PFSK-1 (cell line): Measurements from ENCODE around the gene NUP214.

Experiments
- FOXP2 ChIP-seq: optimal IDR thresholded peaks from 2 replicates; pipeline ENCODE3; 2011; ENCODE audit warnings: borderline replicate concordance, control low read depth, inconsistent platforms; ENCODE audit not compliant: insufficient read depth; ENCODE audit errors: extremely low read length, extremely low read depth
- POLR2AphosphoS5 ChIP-seq: IDR thresholded peaks from 2 replicates; pipeline ENCODE4 v1.6.1; 2012; ENCODE audit warnings: low read depth, mild to moderate bottlenecking, control low read depth, low read length, moderate library complexity
- SIN3A ChIP-seq: IDR thresholded peaks from 2 replicates; pipeline ENCODE4 v1.6.1; 2012; ENCODE audit warnings: mild to moderate bottlenecking, low read length, moderate library complexity, borderline replicate concordance; ENCODE audit not compliant: insufficient read depth
- TAF1 ChIP-seq: IDR thresholded peaks from 2 replicates; pipeline ENCODE4 v1.6.1; 2012; ENCODE audit warnings: low read length, control low read depth, borderline replicate concordance; ENCODE audit not compliant: insufficient read depth
- TF ChIP-seq, protein P1 (sequence below), 2 experiments: IDR thresholded peaks; 2 replicates each; pipeline versions ENCODE4 v1.6.1 to v1.8.0; 2011 to 2012; ENCODE audit warnings: low read depth in 2 of 2, low read length in 2 of 2, control low read depth in 1 of 2, inconsistent platforms in 1 of 2, mild to moderate bottlenecking in 1 of 2, moderate library complexity in 1 of 2; ENCODE audit not compliant: insufficient read depth in 1 of 2

NUP214 gene

DNA sequence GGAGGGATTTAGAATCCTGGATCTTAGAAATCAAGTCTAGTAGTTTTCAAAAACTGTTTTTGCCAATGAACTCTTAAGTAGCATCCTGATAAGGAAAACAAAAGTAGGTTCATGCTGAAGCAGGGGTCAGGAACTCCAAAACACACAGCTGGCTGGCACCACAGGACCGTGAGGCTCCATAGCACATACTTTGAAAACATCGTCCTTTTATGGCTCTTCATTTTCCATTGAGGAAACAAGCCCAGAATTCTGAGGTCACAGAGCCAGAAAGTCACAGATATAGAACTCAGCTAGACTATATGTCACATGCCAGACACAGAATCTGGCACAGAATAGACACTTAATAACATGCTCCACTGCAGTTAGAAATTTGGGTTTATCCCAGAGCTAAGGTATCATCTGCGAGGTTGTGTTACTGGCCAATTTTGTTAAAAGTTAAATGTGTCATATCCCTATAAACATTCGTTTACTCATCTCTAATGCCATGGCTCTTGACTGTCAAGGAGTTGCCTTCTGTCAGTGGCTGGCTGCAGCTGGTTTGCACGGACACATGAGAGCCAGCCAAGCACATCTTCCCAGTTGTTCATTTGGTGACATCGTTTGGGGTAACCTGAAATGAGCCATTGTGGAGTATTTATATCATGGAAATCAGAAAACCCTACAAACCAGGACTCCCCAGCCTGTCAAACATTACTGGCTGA, 92.1 kb downstream of the NUP214 start:
- no peak for TF ChIP-seq TAF1
- no peak for TF ChIP-seq POLR2AphosphoS5
- TF ChIP-seq, protein P1, sequence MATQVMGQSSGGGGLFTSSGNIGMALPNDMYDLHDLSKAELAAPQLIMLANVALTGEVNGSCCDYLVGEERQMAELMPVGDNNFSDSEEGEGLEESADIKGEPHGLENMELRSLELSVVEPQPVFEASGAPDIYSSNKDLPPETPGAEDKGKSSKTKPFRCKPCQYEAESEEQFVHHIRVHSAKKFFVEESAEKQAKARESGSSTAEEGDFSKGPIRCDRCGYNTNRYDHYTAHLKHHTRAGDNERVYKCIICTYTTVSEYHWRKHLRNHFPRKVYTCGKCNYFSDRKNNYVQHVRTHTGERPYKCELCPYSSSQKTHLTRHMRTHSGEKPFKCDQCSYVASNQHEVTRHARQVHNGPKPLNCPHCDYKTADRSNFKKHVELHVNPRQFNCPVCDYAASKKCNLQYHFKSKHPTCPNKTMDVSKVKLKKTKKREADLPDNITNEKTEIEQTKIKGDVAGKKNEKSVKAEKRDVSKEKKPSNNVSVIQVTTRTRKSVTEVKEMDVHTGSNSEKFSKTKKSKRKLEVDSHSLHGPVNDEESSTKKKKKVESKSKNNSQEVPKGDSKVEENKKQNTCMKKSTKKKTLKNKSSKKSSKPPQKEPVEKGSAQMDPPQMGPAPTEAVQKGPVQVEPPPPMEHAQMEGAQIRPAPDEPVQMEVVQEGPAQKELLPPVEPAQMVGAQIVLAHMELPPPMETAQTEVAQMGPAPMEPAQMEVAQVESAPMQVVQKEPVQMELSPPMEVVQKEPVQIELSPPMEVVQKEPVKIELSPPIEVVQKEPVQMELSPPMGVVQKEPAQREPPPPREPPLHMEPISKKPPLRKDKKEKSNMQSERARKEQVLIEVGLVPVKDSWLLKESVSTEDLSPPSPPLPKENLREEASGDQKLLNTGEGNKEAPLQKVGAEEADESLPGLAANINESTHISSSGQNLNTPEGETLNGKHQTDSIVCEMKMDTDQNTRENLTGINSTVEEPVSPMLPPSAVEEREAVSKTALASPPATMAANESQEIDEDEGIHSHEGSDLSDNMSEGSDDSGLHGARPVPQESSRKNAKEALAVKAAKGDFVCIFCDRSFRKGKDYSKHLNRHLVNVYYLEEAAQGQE (IDR thresholded peaks at IDR 0.05; ENCODE audit: insufficient read depth in 1 of 2, low read depth in 2 of 2, low read length in 2 of 2): no peak
- TF ChIP-seq SIN3A: no peak
- no peak for TF ChIP-seq FOXP2

DNA sequence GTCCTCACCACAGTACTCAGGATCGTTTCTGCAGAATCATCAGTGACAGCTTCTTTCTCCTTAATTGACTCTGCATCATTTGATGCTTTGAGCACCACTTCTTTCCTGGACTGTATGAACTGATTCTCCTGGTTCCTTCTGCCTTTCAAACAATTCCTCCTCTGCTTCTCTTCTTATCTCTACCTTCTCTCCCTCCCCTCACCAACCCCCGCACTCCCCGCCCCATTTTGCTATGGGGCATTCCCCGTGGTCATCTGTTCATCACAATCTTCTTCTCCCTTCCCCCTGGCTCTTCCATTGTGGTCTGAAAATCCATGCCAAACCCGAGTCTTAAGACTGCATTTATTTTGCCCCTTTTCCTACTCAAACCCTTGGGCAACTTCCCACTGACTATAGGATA, 93.0 kb downstream of the NUP214 start:
- TF ChIP-seq FOXP2 (no peak), POLR2AphosphoS5 (no peak)

DNA sequence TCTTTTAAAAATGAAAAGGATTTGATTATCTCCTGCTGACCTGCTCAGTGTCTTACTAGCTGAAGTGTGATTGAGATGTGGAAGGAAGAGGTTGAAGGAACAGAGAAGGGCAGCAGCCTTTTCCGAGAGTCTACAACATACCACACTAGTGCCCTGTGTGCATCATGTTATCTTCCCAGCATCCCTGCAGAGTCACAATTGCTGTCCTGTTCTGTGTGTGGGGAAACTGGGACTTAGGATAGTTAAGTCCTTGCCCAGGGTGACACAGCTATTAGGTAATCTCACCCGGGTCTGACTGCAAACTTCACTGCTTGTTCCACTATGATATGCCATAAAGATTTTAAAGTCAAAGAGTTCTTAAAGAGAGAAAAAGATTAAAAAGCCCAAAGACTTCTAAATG, 95.1 kb downstream of the NUP214 start:
- TF ChIP-seq TAF1 (no peak), SIN3A (no peak), POLR2AphosphoS5 (no peak)
- TF ChIP-seq, protein P1 (IDR thresholded peaks at IDR 0.05; ENCODE audit: insufficient read depth in 1 of 2, low read depth in 2 of 2, low read length in 2 of 2): no peak

DNA sequence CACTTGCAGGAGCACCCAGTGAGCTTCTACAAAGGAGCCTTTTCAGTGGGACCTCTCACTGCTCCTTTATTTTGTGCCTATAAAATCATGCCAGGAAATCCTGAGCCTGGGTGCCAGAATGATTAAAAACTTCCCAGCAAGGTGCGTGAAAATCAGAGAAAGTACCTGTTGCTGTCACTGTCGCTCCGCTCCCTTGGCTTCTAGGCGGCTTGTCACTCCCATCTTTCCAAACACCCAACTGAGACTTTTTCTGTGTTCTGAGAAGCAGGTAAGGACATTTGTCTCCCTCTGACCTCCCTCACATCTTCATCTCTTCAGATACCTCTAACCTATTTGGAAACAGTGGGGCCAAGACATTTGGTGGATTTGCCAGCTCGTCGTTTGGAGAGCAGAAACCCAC, 97.1 kb downstream of the NUP214 start:
- TF ChIP-seq POLR2AphosphoS5: no peak
- no peak for TF ChIP-seq FOXP2
- TF ChIP-seq, protein P1 (IDR thresholded peaks at IDR 0.05; ENCODE audit: insufficient read depth in 1 of 2, low read depth in 2 of 2, low read length in 2 of 2): no peak
- no peak for TF ChIP-seq SIN3A
- no peak for TF ChIP-seq TAF1

DNA sequence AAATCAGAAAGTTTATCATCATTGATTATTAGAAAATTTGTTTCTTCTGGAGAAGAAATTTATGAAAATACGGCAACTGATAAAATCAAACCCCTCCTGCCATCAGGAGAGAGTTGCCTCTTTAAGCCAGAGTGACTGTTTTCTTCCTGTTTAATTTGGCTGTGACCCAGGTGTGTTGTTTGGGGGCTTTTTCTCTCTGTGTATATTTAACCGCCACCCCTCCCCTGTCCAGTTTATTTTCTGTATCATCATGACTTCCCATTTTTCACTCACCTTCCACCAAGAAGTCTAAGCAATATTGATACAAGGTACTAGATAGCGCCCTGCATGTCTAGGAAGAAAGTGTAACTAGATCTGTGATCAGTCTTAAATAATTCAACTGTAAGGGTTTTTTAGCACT, 100.8 kb downstream of the NUP214 start:
- TF ChIP-seq, protein P1 (IDR thresholded peaks at IDR 0.05; ENCODE audit: insufficient read depth in 1 of 2, low read depth in 2 of 2, low read length in 2 of 2): no peak
- TF ChIP-seq SIN3A (no peak), TAF1 (no peak), FOXP2 (no peak), POLR2AphosphoS5 (no peak)
